ENCODE results near the gene TAMM41.
"Not testable (repeated sequence)": the region's sequence is repeated elsewhere in the genome, so short reads cannot be mapped to it uniquely, and the experiment has no call there.

The TAMM41 gene

DNA sequence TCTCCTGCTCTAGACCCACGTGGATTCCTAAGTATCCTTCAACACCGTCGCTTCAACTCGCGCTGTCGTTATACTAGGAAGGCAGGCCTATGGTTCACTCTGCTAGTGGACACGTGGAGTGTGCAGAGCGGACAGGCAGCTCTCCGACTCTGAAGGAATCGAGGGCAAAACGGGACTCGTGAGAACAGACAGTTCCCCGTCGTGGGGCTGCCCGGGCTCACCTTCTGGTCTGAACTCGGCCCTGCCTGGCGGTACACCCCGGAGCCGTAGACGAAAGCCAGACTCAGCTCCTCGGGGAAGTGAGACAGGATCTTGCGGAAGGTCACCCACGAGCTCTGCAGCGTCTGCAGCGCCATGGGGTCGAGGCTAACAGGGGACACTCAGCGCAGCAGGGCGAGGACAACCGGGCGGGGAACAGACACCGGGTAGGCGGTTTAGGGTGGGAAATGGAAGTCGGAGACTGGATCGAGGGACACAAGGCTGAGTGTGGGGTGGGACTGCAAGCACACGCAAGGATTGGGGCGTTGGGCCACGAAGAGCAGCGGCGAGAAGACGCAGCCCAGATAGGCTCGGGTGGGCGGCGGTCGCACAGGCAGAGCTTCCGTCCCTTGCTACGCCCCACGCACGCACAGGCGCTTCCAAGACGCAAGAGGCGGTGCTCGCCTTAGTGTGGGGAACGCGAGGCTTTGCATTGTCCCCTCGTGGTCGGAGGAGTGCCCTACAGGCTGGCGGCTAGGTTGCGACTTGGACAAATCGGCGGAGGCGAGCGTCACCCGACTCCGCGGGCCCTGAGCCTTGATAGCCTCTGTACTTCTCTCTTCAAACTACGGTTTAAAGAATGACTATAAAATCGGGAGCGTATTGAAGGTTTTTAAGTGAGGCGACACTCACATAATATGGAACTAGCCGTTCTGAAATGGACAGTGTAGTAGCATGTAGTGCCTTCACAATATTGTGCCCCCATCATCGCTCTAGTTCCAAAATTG is at the start of gene TAMM41:
Gene TAMM41, minus strand, starts transcription at position 605 of the 986 bp plus-strand sequence. Its CDS starts 249 bp downstream, at position 356.
- DNase-seq = peak in 55 of 56 donors; percentile 40 to 95 (median 85)

GRCh38 chr3:11878837-11879236 is 32.2 kb upstream of the TAMM41 start:
- DNase-seq = no peak

DNA sequence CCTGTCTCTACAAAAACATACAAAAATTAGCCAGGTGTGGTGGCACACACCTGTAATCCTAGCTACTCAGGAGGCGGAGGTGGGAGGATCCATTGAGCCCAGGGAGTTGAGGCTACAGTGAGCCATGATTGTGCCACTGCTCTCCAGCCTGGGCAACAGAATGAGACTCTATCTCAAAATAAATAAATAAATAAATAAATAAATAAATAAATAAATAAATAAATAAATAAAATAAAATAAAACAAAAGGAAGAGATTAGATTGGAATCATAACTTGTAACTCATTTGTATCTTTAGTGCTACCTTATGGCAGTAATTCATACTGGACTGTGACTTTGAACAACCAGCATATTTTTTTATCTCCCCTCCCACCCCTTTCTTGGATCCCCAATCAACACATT is 28.0 kb upstream of the TAMM41 start:
- not testable (repeated sequence) for DNase-seq

GRCh38 chr3:11863739-11864138 is 17.1 kb upstream of the TAMM41 start:
- not testable (repeated sequence) for DNase-seq

DNA sequence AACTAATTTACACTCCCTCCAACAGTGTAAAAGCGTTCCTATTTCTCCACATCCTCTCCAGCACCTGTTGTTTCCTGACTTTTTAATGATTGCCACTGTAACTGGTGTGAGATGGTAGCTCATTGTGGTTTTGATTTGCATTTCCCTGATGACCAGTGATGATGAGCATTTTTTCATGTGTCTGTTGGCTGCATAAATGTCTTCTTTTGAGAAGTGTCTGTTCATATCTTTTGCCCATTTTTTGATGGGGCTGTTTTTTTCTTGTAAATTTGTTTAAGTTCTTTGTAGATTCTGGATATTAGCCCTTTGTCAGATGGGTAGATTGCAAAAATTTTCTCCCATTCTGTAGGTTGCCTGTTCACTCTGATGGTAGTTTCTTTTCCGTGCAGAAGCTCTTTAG is 15.9 kb upstream of the TAMM41 start:
- not testable (repeated sequence) for DNase-seq

- DNase-seq = not testable (repeated sequence)
Measured at GRCh38 chr3:11862145-11862544, 15.5 kb upstream of the TAMM41 start.

DNA sequence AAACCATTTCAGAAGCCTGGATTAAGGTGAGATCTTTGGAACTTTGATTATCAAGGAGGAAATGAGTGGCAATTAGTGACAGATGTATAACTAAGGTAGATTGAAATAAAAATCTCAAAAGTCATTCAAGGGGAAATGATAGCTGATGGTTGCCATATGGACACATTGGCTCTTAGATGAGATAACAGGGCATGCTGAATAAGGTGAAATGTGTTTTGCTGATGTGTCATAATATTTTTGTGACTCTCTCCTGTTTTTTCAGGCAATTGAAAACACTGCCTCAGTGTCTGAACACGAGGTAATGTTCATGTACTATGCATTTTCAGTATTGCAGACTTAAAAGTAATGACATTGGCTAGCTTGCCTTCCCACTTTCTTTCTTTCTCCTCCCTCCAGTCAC is 13.5 kb upstream of the TAMM41 start:
- not testable (repeated sequence) for DNase-seq

GRCh38 chr3:11853450-11853849 is 6.8 kb upstream of the TAMM41 start:
- DNase-seq = no peak

DNA sequence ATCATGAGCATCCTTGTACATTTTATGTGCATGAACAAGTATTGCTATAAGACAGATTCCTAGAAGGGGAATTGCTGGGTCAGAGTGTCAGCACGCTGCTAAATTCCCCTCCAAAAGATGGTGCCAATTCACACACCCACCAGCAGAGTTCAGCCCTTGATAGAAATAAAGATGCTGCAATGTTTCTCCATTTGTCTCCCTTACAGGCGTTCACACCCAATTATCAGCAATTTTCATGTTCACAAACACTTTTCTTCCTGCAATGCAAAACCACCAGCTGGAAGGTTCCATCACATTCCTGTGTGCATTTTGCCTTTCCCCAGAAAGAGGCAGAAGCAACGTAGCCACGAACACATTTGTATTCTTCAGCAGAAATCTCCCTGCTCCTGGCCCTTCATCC is 3.3 kb upstream of the TAMM41 start:
- peak in 10 of 56 donors; percentile 5 to 56 (median 26) for DNase-seq

GRCh38 chr3:11847607-11848006 is 922 bp upstream of the TAMM41 start:
- no peak for DNase-seq

DNA sequence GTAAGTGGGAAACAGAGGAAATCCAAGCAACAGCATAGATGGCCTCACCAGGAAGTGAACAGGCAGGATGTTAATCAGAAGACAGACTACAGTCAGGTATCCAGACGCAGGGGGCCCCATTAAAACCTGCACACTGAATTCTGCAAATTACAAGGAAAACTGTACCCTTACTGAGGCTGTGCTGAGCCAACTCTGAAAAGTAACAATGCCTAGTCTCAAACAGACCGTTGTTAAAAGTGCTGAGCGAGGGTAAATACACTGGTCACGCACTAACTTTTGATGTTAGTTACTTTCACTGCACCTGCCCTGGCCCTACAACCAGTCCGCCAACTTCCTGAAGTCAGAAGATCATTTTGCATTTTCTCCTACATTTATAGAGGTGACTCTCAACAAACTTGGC is 1.0 kb downstream of the TAMM41 start:
- no peak for DNase-seq

- DNase-seq = peak in 6 of 56 donors; percentile 4 to 41 (median 15)
Measured at GRCh38 chr3:11844891-11845290, 1.8 kb downstream of the TAMM41 start.

GRCh38 chr3:11835028-11835639 is 11.6 kb downstream of the TAMM41 start:
- peak in 1 of 56 donors; percentile 31 for DNase-seq

DNA sequence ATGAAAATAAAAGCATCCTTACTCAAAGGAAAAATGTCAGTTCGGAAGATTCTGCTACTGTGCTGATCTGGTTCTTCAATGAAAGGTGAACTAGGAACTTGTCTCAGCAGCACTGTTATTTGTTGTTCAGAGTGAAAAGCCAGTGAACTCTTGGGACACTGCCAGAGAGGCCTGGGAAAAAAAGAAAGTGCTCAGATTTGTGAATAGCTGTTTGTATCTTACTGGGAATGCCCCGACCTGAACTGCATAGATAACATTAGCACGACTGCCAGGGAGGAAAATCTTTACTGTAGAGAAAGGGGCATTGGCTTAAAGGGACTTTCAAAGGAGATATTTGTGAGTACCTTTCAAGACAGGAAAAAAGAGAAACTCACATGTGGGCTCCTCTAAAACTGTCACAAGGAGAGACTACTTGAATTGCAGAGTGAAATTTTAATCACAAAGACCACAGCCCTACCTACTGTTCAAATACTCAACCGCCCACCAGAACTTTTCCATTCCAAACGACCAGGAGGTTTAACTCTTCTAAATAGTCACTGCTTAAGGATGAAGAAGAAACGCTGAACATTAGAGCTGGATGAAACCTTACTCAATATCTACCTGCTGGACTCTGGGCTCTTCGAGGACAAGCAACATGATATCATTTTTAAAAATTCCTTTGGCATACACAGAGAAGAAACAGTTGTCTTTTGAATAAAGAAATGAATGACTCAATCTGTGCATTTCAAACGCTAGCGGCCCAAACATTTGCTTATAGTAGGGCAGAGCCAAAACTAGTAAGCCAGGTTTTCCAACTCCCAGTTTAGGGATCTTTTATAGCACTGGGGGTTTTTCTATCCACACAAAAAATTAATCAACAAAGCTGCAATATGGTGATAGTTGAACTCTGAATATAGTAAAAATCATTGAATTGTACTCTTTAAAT is 13.4 kb downstream of the TAMM41 start:
- DNase-seq = peak in 27 of 56 donors; percentile 3 to 69 (median 18)

DNA sequence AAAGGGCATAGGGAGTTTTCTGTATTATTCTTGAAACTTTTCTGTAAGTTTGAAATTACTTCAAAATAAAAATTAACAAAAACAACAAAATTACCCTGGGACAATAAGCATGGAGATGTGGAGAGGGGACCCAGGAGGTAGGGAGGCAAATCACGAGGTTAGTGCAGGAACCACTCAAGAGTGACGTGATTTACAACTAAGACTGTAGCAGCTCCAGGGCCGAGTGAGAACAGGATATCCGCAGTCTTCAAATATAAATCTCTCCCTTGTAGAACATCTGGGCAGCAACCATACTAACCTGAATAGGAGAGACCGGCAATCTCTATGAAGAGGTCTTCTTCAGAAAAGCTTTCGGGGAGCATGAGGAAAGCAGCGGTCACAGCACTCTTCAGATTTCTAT is 17.3 kb downstream of the TAMM41 start:
- no peak for DNase-seq

- DNase-seq = no peak
Measured at GRCh38 chr3:11826628-11827265, 19.9 kb downstream of the TAMM41 start.

- no peak for DNase-seq
Measured at GRCh38 chr3:11825301-11825700, 21.4 kb downstream of the TAMM41 start.

GRCh38 chr3:11820531-11821041 is 26.1 kb downstream of the TAMM41 start:
- no peak for DNase-seq

GRCh38 chr3:11819146-11819689 is 27.5 kb downstream of the TAMM41 start:
- DNase-seq = no peak

- peak in 1 of 56 donors; percentile 6 for DNase-seq
Measured at GRCh38 chr3:11818033-11818432, 28.7 kb downstream of the TAMM41 start.
